A673 (cell line): ENCODE measurements around the gene TRMT61A. TPM values are rescaled to one million over a fixed set of nuclear protein-coding genes. Genes with fewer than 3 reads are reported as not detected.

Experiments used
- BruUV-seq: library from RNA; stranded (reverse); fragments of 400-500 nt; replicated peaks from 2 replicates; lab custom pipeline; 2021; lab: Mats Ljungman, UMichigan
- CTCF ChIA-PET: fragments of 300-600 bp; sonication (Branson Sonifier 250); formaldehyde crosslinking; loops from one replicate; lab custom pipeline; 2022; ENCODE audit warnings: antibody characterized with exemption; lab: Charles Lee
- POLR2A ChIA-PET: fragments of 300-600 bp; sonication (Branson Sonifier 250); formaldehyde crosslinking; loops from one replicate; lab custom pipeline; 2022; ENCODE audit warnings: antibody characterized with exemption; ENCODE audit not compliant: low non-redundant PET; lab: Charles Lee
- DNase-seq: peaks from one replicate; pipeline ENCODE4 v3.0.0-alpha.2; 2015; ENCODE audit warnings: low spot score
- H3K27ac ChIP-seq: fragments of 200-600 bp; sonication (generic); 2 replicates; pipeline ENCODE4 v1.5.1; 2016; ENCODE audit warnings: mixed run types, low read depth, mild to moderate bottlenecking, mixed read lengths, antibody characterized with exemption, low read length; ENCODE audit not compliant: poor library complexity, severe bottlenecking
- H3K27me3 ChIP-seq: fragments of 200-600 bp; sonication (generic); replicated peaks from 2 replicates; pipeline ENCODE4 v1.6.1; 2017; ENCODE audit warnings: mixed run types, low read depth, mild to moderate bottlenecking, mixed read lengths, antibody characterized with exemption, low read length; ENCODE audit not compliant: insufficient read depth, poor library complexity
- H3K36me3 ChIP-seq: fragments of 200-600 bp; sonication (generic); 2 replicates; pipeline ENCODE4 v1.6.1; 2016; ENCODE audit warnings: mixed run types, mild to moderate bottlenecking, mixed read lengths, antibody characterized with exemption, low read length; ENCODE audit not compliant: insufficient read depth, poor library complexity, severe bottlenecking
- H3K4me1 ChIP-seq: fragments of 200-600 bp; sonication (generic); 2 replicates; pipeline ENCODE4 v1.6.1; 2017; ENCODE audit warnings: mixed run types, mild to moderate bottlenecking, mixed read lengths, antibody characterized with exemption, low read length; ENCODE audit not compliant: insufficient read depth, poor library complexity, severe bottlenecking
- H3K4me3 ChIP-seq: fragments of 200-600 bp; sonication (generic); 2 replicates; pipeline ENCODE4 v1.5.1; 2016; ENCODE audit warnings: low read depth, mixed run types, mild to moderate bottlenecking, mixed read lengths, low read length; ENCODE audit not compliant: poor library complexity, severe bottlenecking
- H3K9me3 ChIP-seq: fragments of 200-600 bp; sonication (generic); 2 replicates; pipeline ENCODE4 v1.6.1; 2016; ENCODE audit warnings: mixed run types, low read depth, mild to moderate bottlenecking, mixed read lengths, antibody characterized with exemption, low read length; ENCODE audit not compliant: poor library complexity, severe bottlenecking
- CTCF ChIP-seq: fragments of 300-800, 200-600 bp; sonication (generic); conservative IDR thresholded peaks from 2 replicates; pipeline ENCODE4 v1.5.1; 2017; ENCODE audit warnings: low read depth, mild to moderate bottlenecking, antibody characterized with exemption, low read length, moderate library complexity, mixed read lengths
- EZH2 ChIP-seq: fragments of 200-600 bp; sonication (generic); IDR thresholded peaks from 2 replicates; pipeline ENCODE4 v1.6.1; 2017; ENCODE audit warnings: borderline replicate concordance, low read depth, mild to moderate bottlenecking, mixed read lengths, antibody characterized with exemption, low read length; ENCODE audit not compliant: poor library complexity, severe bottlenecking
- intact Hi-C: fragments of 100-400 bp; cut with micrococcal nuclease; formaldehyde crosslinking; loops from one replicate; pipeline ENCODE4 v1.10.0; 2022; ENCODE audit not compliant: unreplicated experiment
- total RNA-seq: library from RNA; stranded (reverse); gene quantifications from 2 replicates; pipeline ENCODE4 v1.2.3, GENCODE V29; 2021

TRMT61A gene
- total RNA-seq, 1 experiment from 2014 or later = 23.6 TPM

- TF ChIP-seq CTCF (no peak), EZH2 (no peak)
- CTCF ChIA-PET = no interaction called here
- intact Hi-C loops = no loop called here
- Histone ChIP-seq H3K4me1 (no peaks in the 10 kb centered on the region), H3K4me3 (no peak overlapping the region), H3K27me3 (no peaks in the 10 kb centered on the region), H3K9me3 (no peaks in the 10 kb centered on the region), H3K27ac (no peak overlapping the region), H3K36me3 (no peaks in the 10 kb centered on the region)
- no TSS peak for BruUV-seq
- POLR2A ChIA-PET = interaction anchor here (0.6 kb wide), 1 partner anchor 8 kb away, joined by 11 read pairs; no protein-coding TSS in a partner anchor
- no peak for DNase-seq
Measured at GRCh38 chr14:103584326-103584915, 55.4 kb downstream of the TRMT61A start.

Other genes with a start within 250 kb of the TRMT61A start
- gene EIF5, start 195.0 kb upstream of the TRMT61A start, total RNA-seq = 416 and 446 TPM in 2 replicates
- gene MARK3, start 143.8 kb upstream of the TRMT61A start, total RNA-seq = 94.4 and 101 TPM in 2 replicates
- 118 and 183 TPM in 2 replicates for gene CKB, start 6.4 kb upstream of the TRMT61A start, total RNA-seq
- gene BAG5, start 33.5 kb downstream of the TRMT61A start, total RNA-seq = 35.4 and 39.8 TPM in 2 replicates
- gene COA8, start 33.8 kb downstream of the TRMT61A start, total RNA-seq = 48.6 and 51.0 TPM in 2 replicates
- 163 and 171 TPM in 2 replicates for gene KLC1, start 100.0 kb downstream of the TRMT61A start, total RNA-seq
- 82.1 and 91.8 TPM in 2 replicates for gene XRCC3, start 186.3 kb downstream of the TRMT61A start, total RNA-seq
- gene ZFYVE21, start 186.6 kb downstream of the TRMT61A start, total RNA-seq = 35.7 and 38.6 TPM in 2 replicates